ENCODE data around the gene ADGRL3. TPM values are rescaled to one million over a fixed set of nuclear protein-coding genes. Genes with fewer than 3 reads are reported as not detected.
"Not testable (repeated sequence)": the region's sequence is repeated elsewhere in the genome, so short reads cannot be mapped to it uniquely, and the experiment has no call there.

The ADGRL3 gene
- total RNA-seq, 2 experiments from 2014 or later: not detected

DNA sequence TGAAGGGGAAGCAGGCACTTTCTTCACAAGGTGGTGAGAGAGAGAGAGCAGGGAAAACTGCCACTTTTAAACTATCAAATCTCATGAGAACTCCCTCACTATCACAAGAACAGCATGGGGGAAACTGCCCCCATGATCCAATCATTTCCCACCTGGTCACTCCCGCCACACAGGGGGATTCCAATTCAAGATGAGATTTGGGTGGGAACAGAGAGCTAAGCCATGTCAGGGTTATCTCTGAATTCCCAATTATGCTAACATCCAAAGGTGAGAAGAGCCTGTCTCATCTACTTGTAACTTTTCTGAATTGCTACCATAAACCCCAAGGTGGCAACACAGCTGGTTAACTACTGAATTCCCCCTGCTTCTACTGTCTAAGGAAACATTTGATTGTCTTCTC is 758.5 kb downstream of the ADGRL3 start:
- ChIA-PET CTCF (no interaction called here), POLR2A (interaction anchor here (0.6 kb wide), 1 partner anchor 109 kb away, joined by 5 read pairs; no protein-coding TSS in a partner anchor)
- no peak overlapping the region for H3K27ac Mint-ChIP-seq
- intact Hi-C loops (cut with micrococcal nuclease): no loop called here
- peaks cover 18% of the 10 kb centered on the region for H3K9me3 Mint-ChIP-seq
- no peak for DNase-seq
- no peaks in the 10 kb centered on the region for H3K36me3 Mint-ChIP-seq (ENCODE audit: low read depth)
- no peak for ATAC-seq
- TF ChIP-seq, protein P1, sequence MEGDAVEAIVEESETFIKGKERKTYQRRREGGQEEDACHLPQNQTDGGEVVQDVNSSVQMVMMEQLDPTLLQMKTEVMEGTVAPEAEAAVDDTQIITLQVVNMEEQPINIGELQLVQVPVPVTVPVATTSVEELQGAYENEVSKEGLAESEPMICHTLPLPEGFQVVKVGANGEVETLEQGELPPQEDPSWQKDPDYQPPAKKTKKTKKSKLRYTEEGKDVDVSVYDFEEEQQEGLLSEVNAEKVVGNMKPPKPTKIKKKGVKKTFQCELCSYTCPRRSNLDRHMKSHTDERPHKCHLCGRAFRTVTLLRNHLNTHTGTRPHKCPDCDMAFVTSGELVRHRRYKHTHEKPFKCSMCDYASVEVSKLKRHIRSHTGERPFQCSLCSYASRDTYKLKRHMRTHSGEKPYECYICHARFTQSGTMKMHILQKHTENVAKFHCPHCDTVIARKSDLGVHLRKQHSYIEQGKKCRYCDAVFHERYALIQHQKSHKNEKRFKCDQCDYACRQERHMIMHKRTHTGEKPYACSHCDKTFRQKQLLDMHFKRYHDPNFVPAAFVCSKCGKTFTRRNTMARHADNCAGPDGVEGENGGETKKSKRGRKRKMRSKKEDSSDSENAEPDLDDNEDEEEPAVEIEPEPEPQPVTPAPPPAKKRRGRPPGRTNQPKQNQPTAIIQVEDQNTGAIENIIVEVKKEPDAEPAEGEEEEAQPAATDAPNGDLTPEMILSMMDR (IDR thresholded peaks at IDR 0.05): no peak
- H3K4me3 Mint-ChIP-seq: no peak overlapping the region
- no peaks in the 10 kb centered on the region for H3K4me1 Mint-ChIP-seq (ENCODE audit: low read depth)
- no peaks in the 10 kb centered on the region for H3K27me3 Mint-ChIP-seq

- Mint-ChIP-seq H3K27me3 (no peaks in the 10 kb centered on the region), H3K36me3 (ENCODE audit: low read depth) (no peaks in the 10 kb centered on the region), H3K27ac (no peak overlapping the region), H3K9me3 (peaks cover 15% of the 10 kb centered on the region), H3K4me1 (ENCODE audit: low read depth) (no peaks in the 10 kb centered on the region), H3K4me3 (no peak overlapping the region)
- DNase-seq (no peak), ATAC-seq (no peak)
- CTCF ChIA-PET: no interaction called here
- intact Hi-C loops (cut with micrococcal nuclease): no loop called here
- TF ChIP-seq, protein P1 (IDR thresholded peaks at IDR 0.05): no peak
- POLR2A ChIA-PET: interaction anchor here (0.6 kb wide), 1 partner anchor 108 kb away, joined by 5 read pairs; no protein-coding TSS in a partner anchor
Measured at GRCh38 chr4:61959087-61959486, 759.0 kb downstream of the ADGRL3 start.

DNA sequence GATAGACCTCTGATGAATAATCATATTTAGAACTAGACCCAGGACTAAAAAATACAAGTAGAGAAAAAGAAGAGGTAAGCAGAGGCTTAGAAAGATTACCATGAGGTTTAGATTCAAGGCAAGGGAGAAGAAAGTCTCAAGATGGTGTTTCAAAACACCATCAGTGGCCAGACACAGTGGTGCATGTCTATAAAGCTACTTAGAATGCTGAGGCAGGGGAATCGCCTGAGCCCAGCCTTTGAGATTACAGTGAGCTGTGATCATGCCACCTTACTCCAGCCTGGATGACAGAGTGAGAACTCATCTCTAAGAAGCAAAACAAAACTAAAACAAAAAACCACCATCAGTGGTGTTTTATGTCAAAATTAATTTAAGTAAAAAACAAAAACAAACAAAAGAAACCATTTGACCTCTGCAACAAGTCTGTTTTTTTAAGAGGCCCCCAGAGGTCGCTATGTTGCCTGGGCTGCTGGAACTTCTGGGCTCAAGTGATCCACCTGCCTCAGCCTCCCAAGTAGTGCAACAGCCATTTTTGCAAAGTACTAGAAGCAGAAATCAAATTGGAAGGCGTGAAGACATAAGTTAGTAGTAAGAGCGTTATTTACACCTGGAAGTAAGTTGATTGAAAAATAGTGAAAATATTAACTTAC is 784.3 kb downstream of the ADGRL3 start:
- H3K9me3 Mint-ChIP-seq: peaks cover 15% of the 10 kb centered on the region
- no peaks in the 10 kb centered on the region for H3K27me3 Mint-ChIP-seq
- no peak overlapping the region for H3K27ac Mint-ChIP-seq
- intact Hi-C loops (cut with micrococcal nuclease): no loop called here
- H3K4me3 Mint-ChIP-seq: no peak overlapping the region
- ChIA-PET CTCF (no interaction called here), POLR2A (no interaction called here)
- TF ChIP-seq, protein P1 (IDR thresholded peaks at IDR 0.05): no peak
- no peaks in the 10 kb centered on the region for H3K36me3 Mint-ChIP-seq (ENCODE audit: low read depth)
- H3K4me1 Mint-ChIP-seq (ENCODE audit: low read depth): no peaks in the 10 kb centered on the region
- no peak for DNase-seq
- ATAC-seq: no peak

DNA sequence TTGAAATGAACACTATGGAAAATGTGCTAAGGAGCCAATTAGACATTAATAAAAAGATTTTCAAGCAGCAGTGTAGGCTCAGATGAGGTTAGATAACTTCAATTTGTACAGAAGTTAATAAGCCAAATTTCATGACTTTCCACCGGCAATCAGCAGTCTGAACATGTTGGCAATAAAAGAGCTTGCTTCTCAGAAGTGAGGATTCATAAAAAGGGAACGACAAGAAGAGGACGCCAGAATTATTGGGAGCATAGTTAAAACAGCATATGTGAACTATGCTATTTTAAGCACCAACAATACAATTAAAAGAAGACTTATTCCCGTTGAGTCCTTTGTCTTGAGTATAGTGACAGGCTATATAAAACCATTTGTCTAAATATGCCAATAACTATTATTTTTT is 785.3 kb downstream of the ADGRL3 start:
- no peaks in the 10 kb centered on the region for H3K4me1 Mint-ChIP-seq (ENCODE audit: low read depth)
- CTCF ChIA-PET: no interaction called here
- H3K27ac Mint-ChIP-seq: no peak overlapping the region
- no peak for ATAC-seq
- POLR2A ChIA-PET: no interaction called here
- H3K9me3 Mint-ChIP-seq: peaks cover 15% of the 10 kb centered on the region
- TF ChIP-seq, protein P1 (IDR thresholded peaks at IDR 0.05): no peak
- H3K4me3 Mint-ChIP-seq: no peak overlapping the region
- intact Hi-C loops (cut with micrococcal nuclease): no loop called here
- no peak for DNase-seq
- H3K27me3 Mint-ChIP-seq: no peaks in the 10 kb centered on the region
- H3K36me3 Mint-ChIP-seq (ENCODE audit: low read depth): no peaks in the 10 kb centered on the region

DNA sequence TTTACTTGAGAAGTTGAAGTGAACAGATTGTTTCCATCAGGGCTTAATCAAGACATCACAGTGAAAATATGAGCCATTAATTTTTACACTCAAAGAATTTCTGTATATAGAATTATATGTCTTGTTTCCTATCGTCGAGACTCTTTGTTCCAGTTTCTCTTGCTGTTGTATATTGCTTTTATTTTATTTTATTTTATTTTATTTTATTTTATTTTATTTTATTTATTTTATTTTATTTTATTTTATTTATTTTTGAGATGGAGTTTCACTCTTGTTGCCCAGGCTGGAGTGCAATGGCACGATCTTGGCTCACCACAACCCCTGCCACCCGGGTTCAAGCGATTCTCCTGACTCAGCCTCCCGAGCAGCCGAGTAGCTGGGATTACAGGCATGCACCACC is 786.8 kb downstream of the ADGRL3 start:
- H3K4me3 Mint-ChIP-seq; CTCF ChIA-PET; ATAC-seq; intact Hi-C loops (cut with micrococcal nuclease); H3K27me3 Mint-ChIP-seq; H3K36me3 Mint-ChIP-seq (ENCODE audit: low read depth); H3K4me1 Mint-ChIP-seq (ENCODE audit: low read depth); POLR2A ChIA-PET; DNase-seq; H3K27ac Mint-ChIP-seq: not testable (repeated sequence)
- H3K9me3 Mint-ChIP-seq: peaks cover 18% of the 10 kb centered on the region
